RWPE2 (cell line): ENCODE data around the gene NXF3.
"Not testable (repeated sequence)": the region's sequence is repeated elsewhere in the genome, so short reads cannot be mapped to it uniquely, and the experiment has no call there.

Experiments
- ATAC-seq: fragments of 200-7000 bp; cut with Tn5 transposase; 3 replicates; pipeline ENCODE4 v1.9.1; 2021; ENCODE audit warnings: low read depth
- DNase-seq: peaks from one replicate; pipeline ENCODE4 v3.0.0-alpha.2; 2020; ENCODE audit warnings: low spot score
- H3K27ac ChIP-seq: fragments of 450-650 bp; 2 replicates; pipeline ENCODE4 v1.5.1; 2017; ENCODE audit warnings: mild to moderate bottlenecking; ENCODE audit not compliant: poor library complexity, severe bottlenecking
- H3K27me3 ChIP-seq: fragments of 250-450 bp; sonication (Bioruptor Pico); 2 replicates; pipeline ENCODE4 v1.5.1; 2021; ENCODE audit warnings: mild to moderate bottlenecking, moderate library complexity; ENCODE audit not compliant: insufficient read depth, poor library complexity, severe bottlenecking
- H3K36me3 ChIP-seq: fragments of 250-450 bp; sonication (Bioruptor Pico); 2 replicates; pipeline ENCODE4 v1.5.1; 2020; ENCODE audit warnings: low read depth, mild to moderate bottlenecking, moderate library complexity
- H3K4me1 ChIP-seq: fragments of 250-450 bp; sonication (Bioruptor Pico); 2 replicates; pipeline ENCODE4 v1.5.1; 2021; ENCODE audit warnings: mild to moderate bottlenecking, moderate library complexity; ENCODE audit not compliant: insufficient read depth, poor library complexity, severe bottlenecking
- H3K4me3 ChIP-seq: fragments of 250-450 bp; sonication (Bioruptor Pico); 2 replicates; pipeline ENCODE4 v1.5.1; 2021; ENCODE audit warnings: mild to moderate bottlenecking, moderate library complexity; ENCODE audit not compliant: severe bottlenecking
- H3K9me3 ChIP-seq: fragments of 250-450 bp; sonication (Bioruptor Pico); 2 replicates; pipeline ENCODE4 v1.5.1; 2021; ENCODE audit warnings: mild to moderate bottlenecking, moderate library complexity; ENCODE audit not compliant: severe bottlenecking
- CTCF ChIP-seq: fragments of 450-650 bp; IDR thresholded peaks from one replicate; pipeline ENCODE4 v1.5.1; 2017; ENCODE audit warnings: mild to moderate bottlenecking, moderate library complexity; ENCODE audit not compliant: poor library complexity, severe bottlenecking

The NXF3 gene

DNA sequence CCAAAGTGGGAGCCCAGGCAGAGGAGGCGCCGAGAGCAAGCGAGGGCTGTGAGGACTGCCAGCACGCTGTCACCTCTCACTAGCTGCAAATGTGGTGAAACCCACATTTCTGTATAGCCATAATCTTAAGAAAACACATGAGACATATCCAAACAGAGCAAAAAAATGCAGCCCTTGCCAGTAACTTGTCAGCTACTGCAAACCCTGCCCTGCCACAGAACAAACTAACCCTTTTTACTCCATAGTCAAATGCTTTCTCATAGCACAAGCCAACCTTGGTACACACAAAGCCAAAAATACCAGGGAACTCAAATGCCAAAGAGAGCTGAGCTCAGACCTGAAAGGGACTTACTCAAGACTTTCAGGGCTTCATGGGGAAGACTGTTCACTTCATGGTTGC, 14.9 kb upstream of the NXF3 start:
- Histone ChIP-seq H3K4me3 (no peak overlapping the region), H3K9me3 (no peaks in the 10 kb centered on the region), H3K36me3 (no peaks in the 10 kb centered on the region), H3K27ac (no peak overlapping the region), H3K27me3 (no peaks in the 10 kb centered on the region), H3K4me1 (no peaks in the 10 kb centered on the region)
- no peak for ATAC-seq
- DNase-seq: no peak
- no peak for TF ChIP-seq CTCF

DNA sequence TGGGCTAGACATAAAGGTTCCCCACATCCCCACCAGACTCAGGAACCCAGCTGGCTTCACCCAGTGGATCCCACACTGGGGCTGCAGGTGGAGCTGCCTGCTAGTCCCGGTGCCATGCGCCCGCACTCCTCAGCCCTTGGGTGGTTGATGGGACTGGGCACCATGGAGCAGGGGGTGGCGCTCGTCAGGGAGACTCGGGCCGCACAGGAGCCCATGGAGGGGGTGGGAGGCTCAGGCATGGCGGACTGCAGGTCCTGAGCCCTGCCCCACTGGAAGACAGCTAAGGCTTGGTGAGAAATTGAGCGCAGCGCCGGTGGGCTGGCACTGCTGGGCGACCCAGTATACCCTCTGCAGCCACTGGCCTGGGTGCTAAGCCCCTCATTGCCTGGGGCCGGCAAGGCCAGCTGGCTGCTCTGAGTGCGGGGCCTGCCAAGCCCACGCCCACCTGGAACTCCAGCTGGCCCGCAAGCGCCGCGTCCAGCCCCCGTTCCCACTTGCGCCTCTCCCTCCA, 14.3 kb upstream of the NXF3 start:
- not testable (repeated sequence) for H3K27me3 ChIP-seq, ATAC-seq, H3K27ac ChIP-seq, H3K36me3 ChIP-seq, H3K9me3 ChIP-seq, DNase-seq, H3K4me1 ChIP-seq, H3K4me3 ChIP-seq

GRCh38 chrX:103104370-103104769, 11.4 kb upstream of the NXF3 start:
- not testable (repeated sequence) for ATAC-seq, H3K4me3 ChIP-seq, H3K36me3 ChIP-seq, H3K9me3 ChIP-seq, H3K4me1 ChIP-seq, H3K27me3 ChIP-seq, DNase-seq, H3K27ac ChIP-seq

GRCh38 chrX:103103866-103104265, 10.9 kb upstream of the NXF3 start:
- H3K4me3 ChIP-seq, H3K27me3 ChIP-seq, DNase-seq, H3K4me1 ChIP-seq, H3K9me3 ChIP-seq, ATAC-seq, H3K27ac ChIP-seq, H3K36me3 ChIP-seq: not testable (repeated sequence)

GRCh38 chrX:103101299-103102042, 8.5 kb upstream of the NXF3 start:
- no peak for ATAC-seq
- H3K4me3 ChIP-seq: no peak overlapping the region
- H3K9me3 ChIP-seq: no peaks in the 10 kb centered on the region
- no peak for DNase-seq
- H3K36me3 ChIP-seq: no peaks in the 10 kb centered on the region
- H3K4me1 ChIP-seq: no peaks in the 10 kb centered on the region
- no peaks in the 10 kb centered on the region for H3K27me3 ChIP-seq
- TF ChIP-seq CTCF: no peak
- H3K27ac ChIP-seq: no peak overlapping the region

- no peak overlapping the region for H3K4me3 ChIP-seq
- no peaks in the 10 kb centered on the region for H3K4me1 ChIP-seq
- no peak overlapping the region for H3K27ac ChIP-seq
- TF ChIP-seq CTCF: no peak
- no peaks in the 10 kb centered on the region for H3K27me3 ChIP-seq
- H3K36me3 ChIP-seq: no peaks in the 10 kb centered on the region
- DNase-seq (no peak), ATAC-seq (no peak)
- H3K9me3 ChIP-seq: no peaks in the 10 kb centered on the region
Observed at GRCh38 chrX:103100484-103100883, 7.5 kb upstream of the NXF3 start.
